ENCODE data around the gene OR8B4. TPM values are rescaled to one million over a fixed set of nuclear protein-coding genes. Genes with fewer than 3 reads are reported as not detected.
"Not testable (repeated sequence)": the region's sequence is repeated elsewhere in the genome, so short reads cannot be mapped to it uniquely, and the experiment has no call there.

The OR8B4 gene
- total and polyA plus RNA-seq, 2 donors (not counting 1 experiment from before 2014, with no cell fraction given): not detected

- Histone ChIP-seq H3K79me2 (ENCODE audit: control insufficient read depth, insufficient read depth, low read length) (no peaks in the 10 kb centered on the region), H4K20me1 (ENCODE audit: control insufficient read depth, insufficient read depth, low read length, poor library complexity, severe bottlenecking) (no peaks in the 10 kb centered on the region), H3K36me3 (replicated peaks in 1 of 2; ENCODE audit: control extremely low read depth in 1 of 2, control insufficient read depth in 1 of 2, extremely low read depth in 1 of 2, insufficient read depth in 2 of 2, low read length in 1 of 2) (no peaks in the 10 kb centered on the region), H3K4me3 (ENCODE audit: control extremely low read depth in 1 of 5, extremely low read depth in 1 of 5, insufficient read depth in 1 of 5, low read depth in 2 of 5, low read length in 4 of 5) (no peak overlapping the region), H3K27ac (ENCODE audit: low read length in 2 of 2) (no peak overlapping the region), H2AFZ (ENCODE audit: insufficient read depth, low read depth, low read length, poor library complexity, severe bottlenecking) (no peak overlapping the region), H3K4me2 (replicated peaks; ENCODE audit: low read depth, low read length, poor library complexity, severe bottlenecking) (no peak overlapping the region), H3K9me3 (ENCODE audit: control extremely low read depth in 1 of 3, control insufficient read depth in 2 of 3, insufficient read depth in 1 of 3, low read length in 2 of 3) (no peaks in the 10 kb centered on the region), H3K9ac (ENCODE audit: low read length) (no peak overlapping the region), H3K4me1 (ENCODE audit: control insufficient read depth in 2 of 2, insufficient read depth in 2 of 2, low read length in 2 of 2) (no peaks in the 10 kb centered on the region), H3K27me3 (replicated peaks in 1 of 4; ENCODE audit: control extremely low read depth in 1 of 4, control insufficient read depth in 3 of 4, insufficient read depth in 4 of 4, low read length in 3 of 4) (no peaks in the 10 kb centered on the region)
- H3K27me3 Mint-ChIP-seq: peaks cover 8% of the 10 kb centered on the region
- no peaks in the 10 kb centered on the region for H3K4me1 Mint-ChIP-seq
- WGBS (ENCODE audit: insufficient coverage): 100% methylated on average over 1 of the region's 3 CpGs
- no peak for TF ChIP-seq EZH2 (IDR thresholded peaks at IDR 0.05; ENCODE audit: borderline replicate concordance, insufficient read depth, low read depth, low read length, poor library complexity, severe bottlenecking)
- TF ChIP-seq, protein P1, sequence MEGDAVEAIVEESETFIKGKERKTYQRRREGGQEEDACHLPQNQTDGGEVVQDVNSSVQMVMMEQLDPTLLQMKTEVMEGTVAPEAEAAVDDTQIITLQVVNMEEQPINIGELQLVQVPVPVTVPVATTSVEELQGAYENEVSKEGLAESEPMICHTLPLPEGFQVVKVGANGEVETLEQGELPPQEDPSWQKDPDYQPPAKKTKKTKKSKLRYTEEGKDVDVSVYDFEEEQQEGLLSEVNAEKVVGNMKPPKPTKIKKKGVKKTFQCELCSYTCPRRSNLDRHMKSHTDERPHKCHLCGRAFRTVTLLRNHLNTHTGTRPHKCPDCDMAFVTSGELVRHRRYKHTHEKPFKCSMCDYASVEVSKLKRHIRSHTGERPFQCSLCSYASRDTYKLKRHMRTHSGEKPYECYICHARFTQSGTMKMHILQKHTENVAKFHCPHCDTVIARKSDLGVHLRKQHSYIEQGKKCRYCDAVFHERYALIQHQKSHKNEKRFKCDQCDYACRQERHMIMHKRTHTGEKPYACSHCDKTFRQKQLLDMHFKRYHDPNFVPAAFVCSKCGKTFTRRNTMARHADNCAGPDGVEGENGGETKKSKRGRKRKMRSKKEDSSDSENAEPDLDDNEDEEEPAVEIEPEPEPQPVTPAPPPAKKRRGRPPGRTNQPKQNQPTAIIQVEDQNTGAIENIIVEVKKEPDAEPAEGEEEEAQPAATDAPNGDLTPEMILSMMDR (IDR thresholded peaks at IDR 0.05): no peak
- CTCF ChIA-PET: no interaction called here
- POLR2A ChIA-PET: no interaction called here
- ATAC-seq (ENCODE audit: low read depth) (no peak), DNase-seq (no peak)
- no peak overlapping the region for H3K4me3 Mint-ChIP-seq
- H3K27ac Mint-ChIP-seq: no peak overlapping the region
- intact Hi-C loops (cut with micrococcal nuclease): no loop called here
- no peaks in the 10 kb centered on the region for H3K9me3 Mint-ChIP-seq (ENCODE audit: insufficient read depth)
These were observed 30.3 kb downstream of the OR8B4 start for GRCh38 chr11:124394408-124394807.

GRCh38 chr11:124384399-124384798, 40.3 kb downstream of the OR8B4 start, which contains the start of gene OR8B2:
Gene OR8B2 (minus strand): TSS chr11:124384499. CDS start chr11:124383343, 1,156 bp downstream.
- DNase-seq (no peak), ATAC-seq (ENCODE audit: low read depth) (no peak)
- Histone ChIP-seq H3K9ac (ENCODE audit: low read length) (no peak within 1 kb of the TSS), H3K27me3 (replicated peaks in 1 of 4; ENCODE audit: control extremely low read depth in 1 of 4, control insufficient read depth in 3 of 4, insufficient read depth in 4 of 4, low read length in 3 of 4) (no peaks in the 10 kb centered on the region), H3K9me3 (ENCODE audit: control extremely low read depth in 1 of 3, control insufficient read depth in 2 of 3, insufficient read depth in 1 of 3, low read length in 2 of 3) (no peaks in the 10 kb centered on the region), H4K20me1 (ENCODE audit: control insufficient read depth, insufficient read depth, low read length, poor library complexity, severe bottlenecking) (no peaks in the 10 kb centered on the region), H3K4me1 (ENCODE audit: control insufficient read depth in 2 of 2, insufficient read depth in 2 of 2, low read length in 2 of 2) (no peaks in the 10 kb centered on the region), H2AFZ (ENCODE audit: insufficient read depth, low read depth, low read length, poor library complexity, severe bottlenecking) (no peak within 1 kb of the TSS), H3K79me2 (ENCODE audit: control insufficient read depth, insufficient read depth, low read length) (no peaks in the 10 kb centered on the region), H3K27ac (ENCODE audit: low read length in 2 of 2) (no peak within 1 kb of the TSS), H3K4me2 (replicated peaks; ENCODE audit: low read depth, low read length, poor library complexity, severe bottlenecking) (no peak within 1 kb of the TSS), H3K4me3 (ENCODE audit: control extremely low read depth in 1 of 5, extremely low read depth in 1 of 5, insufficient read depth in 1 of 5, low read depth in 2 of 5, low read length in 4 of 5) (no peak within 1 kb of the TSS), H3K36me3 (replicated peaks in 1 of 2; ENCODE audit: control extremely low read depth in 1 of 2, control insufficient read depth in 1 of 2, extremely low read depth in 1 of 2, insufficient read depth in 2 of 2, low read length in 1 of 2) (no peaks in the 10 kb centered on the region)
- no CpG with 5 or more reads among the region's 2 CpGs for whole genome bisulfite sequencing (ENCODE audit: insufficient coverage)
- ChIA-PET POLR2A (no interaction called here), CTCF (no interaction called here)
- Mint-ChIP-seq H3K9me3 (ENCODE audit: insufficient read depth) (no peaks in the 10 kb centered on the region), H3K4me3 (no peak within 1 kb of the TSS), H3K4me1 (no peaks in the 10 kb centered on the region), H3K27ac (no peak within 1 kb of the TSS), H3K27me3 (peaks cover 3% of the 10 kb centered on the region)
- intact Hi-C loops (cut with micrococcal nuclease): no loop called here
- TF ChIP-seq, protein P1 (IDR thresholded peaks at IDR 0.05): no peak
- no peak for TF ChIP-seq EZH2 (IDR thresholded peaks at IDR 0.05; ENCODE audit: borderline replicate concordance, insufficient read depth, low read depth, low read length, poor library complexity, severe bottlenecking)

DNA sequence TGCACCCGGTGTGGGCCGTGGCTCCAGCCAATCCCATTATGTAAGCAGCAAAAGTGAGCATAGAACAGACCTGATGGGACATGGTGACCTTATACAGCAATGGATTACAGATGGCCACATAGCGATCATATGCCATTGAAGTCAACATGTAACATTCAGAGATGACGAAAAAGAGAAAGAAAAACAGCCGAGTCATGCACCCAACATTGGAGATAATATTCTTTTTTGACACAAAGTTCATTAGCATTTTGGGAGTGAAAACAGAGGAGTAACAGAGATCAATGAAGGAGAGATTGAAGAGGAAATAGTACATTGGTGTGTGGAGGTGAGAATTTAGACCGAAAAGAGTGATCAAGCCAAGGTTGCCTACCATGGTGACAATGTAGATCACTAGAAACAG, 41.8 kb downstream of the OR8B4 start:
- H3K27me3 ChIP-seq (replicated peaks in 1 of 4; ENCODE audit: control extremely low read depth in 1 of 4, control insufficient read depth in 3 of 4, insufficient read depth in 4 of 4, low read length in 3 of 4); H4K20me1 ChIP-seq (ENCODE audit: control insufficient read depth, insufficient read depth, low read length, poor library complexity, severe bottlenecking); H3K27ac ChIP-seq (ENCODE audit: low read length in 2 of 2); H3K4me3 Mint-ChIP-seq; ATAC-seq (ENCODE audit: low read depth); H3K27ac Mint-ChIP-seq; H3K9me3 ChIP-seq (ENCODE audit: control extremely low read depth in 1 of 3, control insufficient read depth in 2 of 3, insufficient read depth in 1 of 3, low read length in 2 of 3); H3K9me3 Mint-ChIP-seq (ENCODE audit: insufficient read depth); H3K79me2 ChIP-seq (ENCODE audit: control insufficient read depth, insufficient read depth, low read length); CTCF ChIA-PET; H2AFZ ChIP-seq (ENCODE audit: insufficient read depth, low read depth, low read length, poor library complexity, severe bottlenecking); H3K4me2 ChIP-seq (replicated peaks; ENCODE audit: low read depth, low read length, poor library complexity, severe bottlenecking); H3K36me3 ChIP-seq (replicated peaks in 1 of 2; ENCODE audit: control extremely low read depth in 1 of 2, control insufficient read depth in 1 of 2, extremely low read depth in 1 of 2, insufficient read depth in 2 of 2, low read length in 1 of 2); H3K9ac ChIP-seq (ENCODE audit: low read length); H3K4me3 ChIP-seq (ENCODE audit: control extremely low read depth in 1 of 5, extremely low read depth in 1 of 5, insufficient read depth in 1 of 5, low read depth in 2 of 5, low read length in 4 of 5); intact Hi-C loops (cut with micrococcal nuclease); H3K4me1 Mint-ChIP-seq; H3K27me3 Mint-ChIP-seq; POLR2A ChIA-PET; DNase-seq; H3K4me1 ChIP-seq (ENCODE audit: control insufficient read depth in 2 of 2, insufficient read depth in 2 of 2, low read length in 2 of 2): not testable (repeated sequence)
- no CpG with 5 or more reads among the region's 6 CpGs for WGBS (ENCODE audit: insufficient coverage)

Measured in B cell (primary cell).